Spleen (tissue), 13 donors: ENCODE measurements around the gene PLXND1. TPM values are rescaled to one million over a fixed set of nuclear protein-coding genes. Genes with fewer than 3 reads are reported as not detected.

Experiments
- DNase-seq: peaks from one replicate; pipeline ENCODE4 v3.0.0-alpha.2; 2020
- H3K27ac ChIP-seq, 8 donors: fragments of 200-600 bp; sonication (generic) in 7 of 8; 1 replicate in 4 of 8; 2 replicates in 4 of 8; pipeline versions ENCODE4 v1.5.0 to v1.8.0; 2016 to 2021; ENCODE audit warnings: inconsistent platforms in 4 of 8, mild to moderate bottlenecking in 4 of 8, moderate library complexity in 1 of 8
- H3K27me3 ChIP-seq, 7 donors: fragments of 200-600 bp; sonication (generic) in 6 of 7; replicated peaks in 1 of 7; 1 replicate in 4 of 7; 2 replicates in 3 of 7; pipeline versions ENCODE4 v1.5.0 to v1.8.0; 2016 to 2021; ENCODE audit warnings: inconsistent platforms in 3 of 7, mild to moderate bottlenecking in 1 of 7
- H3K36me3 ChIP-seq, 6 donors: fragments of 200-600 bp; sonication (generic) in 5 of 6; 1 replicate in 4 of 6; 2 replicates in 2 of 6; pipeline versions ENCODE4 v1.5.0 to v1.8.0; 2016 to 2021; ENCODE audit warnings: inconsistent platforms in 2 of 6
- H3K4me1 ChIP-seq, 6 donors: fragments of 200-600 bp; sonication (generic) in 5 of 6; 1 replicate in 3 of 6; 2 replicates in 3 of 6; pipeline versions ENCODE4 v1.5.0 to v1.8.0; 2016 to 2021; ENCODE audit warnings: inconsistent platforms in 3 of 6
- H3K4me3 ChIP-seq, 8 donors: fragments of 200-600 bp; sonication (generic) in 7 of 8; 1 replicate in 4 of 8; 2 replicates in 4 of 8; pipeline versions ENCODE4 v1.5.0 to v1.8.0; 2016 to 2021; ENCODE audit warnings: inconsistent platforms in 4 of 8, mild to moderate bottlenecking in 4 of 8, moderate library complexity in 2 of 8
- H3K9me3 ChIP-seq, 8 donors: fragments of 200-600 bp; sonication (generic) in 7 of 8; 1 replicate in 4 of 8; 2 replicates in 4 of 8; pipeline versions ENCODE4 v1.5.0 to v1.8.0; 2016 to 2021; ENCODE audit warnings: inconsistent platforms in 4 of 8
- CTCF ChIP-seq, 11 experiments: fragments of 200-600 bp in 7 of 11; fragments of 450-650 bp in 4 of 11; sonication (generic) in 4 of 11; IDR thresholded peaks in 8 of 11; conservative IDR thresholded peaks in 3 of 11; 1 replicate in 7 of 11; 2 replicates in 4 of 11; pipeline versions ENCODE4 v1.4.0 to v1.8.0; 2016 to 2021; ENCODE audit warnings: antibody characterized with exemption in 11 of 11, inconsistent platforms in 4 of 11, mild to moderate bottlenecking in 1 of 11
- POLR2A ChIP-seq, 3 donors: fragments of 450-650 bp; IDR thresholded peaks; one replicate each; pipeline ENCODE4 v1.5.1; 2017; ENCODE audit warnings: antibody characterized with exemption in 3 of 3, mild to moderate bottlenecking in 1 of 3
- POLR2AphosphoS5 ChIP-seq, 3 donors: sonication (generic); formaldehyde crosslinking; IDR thresholded peaks; one replicate each; pipeline ENCODE4 v1.5.1; 2017; ENCODE audit warnings: antibody characterized with exemption in 3 of 3
- WGBS, 5 donors: extraction: QIAGEN DNeasy Blood & Tissue Kit in 3 of 5; methylation state at CpG; one replicate each; pipeline versions ENCODE4 v1.1.5 to v1.1.7; 2013 to 2018; 5-methylcytosine and 5-hydroxymethylcytosine counted together
- intact Hi-C: fragments of 100-400 bp; cut with DNase I; formaldehyde crosslinking; loops from one replicate; pipeline ENCODE4 v1.15.0; 2023; ENCODE audit warnings: low total_unique reads
- long read RNA-seq, 2 donors: transcript quantifications; one replicate each; lab custom pipeline, GENCODE V29; 2026
- polyA plus RNA-seq, 3 donors: library from polyadenylated mRNA; stranded (reverse); fragments of 200-250 nt; gene quantifications; one replicate each; pipeline ENCODE4 v1.2.1, GENCODE V29; 2013
- total RNA-seq, 7 donors: library from RNA; depleted of rRNA in 3 of 7; stranded (reverse); fragments of >200 nt in 3 of 7; fragmentation: NEBNext Ultra II Directional in 4 of 7; extraction: Animal tissue kit (Norgen Biotek cat#: 25700) in 4 of 7; gene quantifications; one replicate each; pipeline versions ENCODE4 v1.1.0 to v1.2.1, GENCODE V29; 2016 to 2021
- donor health status: healthy with polysubstance abuse.
- donor health status: DM: no; HTN: no; CAD: no; lungs with moderate emphysema.
- donor health status: DM: no; HTN: no; CAD: no.
- donor health status: Bipolar disorder and iron deficiency.
- donor health status: healthy.
- donor health status: DM: no; HTN: no; CAD: no.
- donor health status: DM: yes; HTN: yes; CAD: no.

Gene PLXND1
- total RNA-seq (100 to 1,000 TPM; 121 to 238 (median 170) TPM), polyA plus RNA-seq (10 to 100 TPM; 44.4 to 97.9 (median 79.2) TPM)
- long read RNA-seq, donor 1, full-length matches to known transcripts = 6 of 18 reads
- long read RNA-seq, donor 1, partial matches to known transcripts = 12 of 18 reads
- long read RNA-seq, donor 1, other reads (novel, unspliced or antisense) = 0 of 18 reads
- long read RNA-seq, donor 2, full-length matches to known transcripts = 3 of 70 reads
- long read RNA-seq, donor 2, partial matches to known transcripts = 67 of 70 reads
- long read RNA-seq, donor 2, other reads (novel, unspliced or antisense) = 0 of 70 reads

GRCh38 chr3:129606636-129607390 lies at the start of gene PLXND1:
Gene PLXND1 (minus strand): TSS chr3:129606676. CDS start chr3:129606639, 37 bp downstream.
- Histone ChIP-seq H3K4me3 (peak within 1 kb of the TSS; percentile 56 to 91 (median 70)), H3K4me1 (peaks cover 20 to 92% (median 79%) of the 10 kb centered on the region in 6 donors), H3K9me3 (no peaks in the 10 kb centered on the region), H3K27me3 (peaks cover 0 to 51% (median 10%) of the 10 kb centered on the region in 7 donors), H3K36me3 (no peaks in the 10 kb centered on the region), H3K27ac (peak within 1 kb of the TSS; percentile 66 to 93 (median 88))
- intact Hi-C loops = no loop called here
- peak in 1 of 3 donors; percentile 29 for TF ChIP-seq POLR2A (IDR thresholded peaks at IDR 0.05)
- TF ChIP-seq POLR2AphosphoS5 (IDR thresholded peaks at IDR 0.05) = peak; percentile 80 to 85 (median 83)
- TF ChIP-seq CTCF (IDR thresholded peaks at IDR 0.05 in 8 of 11, conservative IDR thresholded peaks at IDR 0.05 in 3 of 11) = no peak
- peak; percentile 91 for DNase-seq
- WGBS, 5 donors = 1 to 5% (median 3%) methylated on average over 27 to 96 of the region's 96 CpGs

GRCh38 chr3:129655291-129655700 lies 48.8 kb upstream of the PLXND1 start:
- Histone ChIP-seq H3K9me3 (no peaks in the 10 kb centered on the region), H3K27ac (no peak overlapping the region), H3K27me3 (no peaks in the 10 kb centered on the region), H3K4me3 (no peak overlapping the region), H3K36me3 (peaks cover 0 to 39% (median 7%) of the 10 kb centered on the region in 6 donors), H3K4me1 (peaks cover 4 to 44% (median 24%) of the 10 kb centered on the region in 6 donors)
- 95 to 98% (median 96%) methylated on average over 4 of the region's 4 CpGs for WGBS, 5 donors
- TF ChIP-seq CTCF (IDR thresholded peaks at IDR 0.05 in 8 of 11, conservative IDR thresholded peaks at IDR 0.05 in 3 of 11) = no peak
- TF ChIP-seq POLR2AphosphoS5 (IDR thresholded peaks at IDR 0.05) = no peak
- TF ChIP-seq POLR2A (IDR thresholded peaks at IDR 0.05) = no peak
- intact Hi-C loops = no loop called here
- DNase-seq = no peak

- H3K4me1 ChIP-seq = peaks cover 4 to 50% (median 25%) of the 10 kb centered on the region in 6 donors
- WGBS, 5 donors = 89 to 97% (median 93%) methylated on average over 1 of the region's 1 CpG
- H3K4me3 ChIP-seq = no peak overlapping the region
- no peak for TF ChIP-seq POLR2A (IDR thresholded peaks at IDR 0.05)
- DNase-seq = no peak
- no peak overlapping the region for H3K27ac ChIP-seq
- no peaks in the 10 kb centered on the region for H3K9me3 ChIP-seq
- intact Hi-C loops = no loop called here
- no peaks in the 10 kb centered on the region for H3K27me3 ChIP-seq
- peaks cover 0 to 39% (median 7%) of the 10 kb centered on the region in 6 donors for H3K36me3 ChIP-seq
Observed at GRCh38 chr3:129654131-129654530, 47.7 kb upstream of the PLXND1 start.

- Histone ChIP-seq H3K9me3 (no peaks in the 10 kb centered on the region), H3K27me3 (no peaks in the 10 kb centered on the region), H3K27ac (no peak overlapping the region), H3K4me3 (no peak overlapping the region), H3K4me1 (peaks cover 3 to 42% (median 19%) of the 10 kb centered on the region in 6 donors), H3K36me3 (peaks cover 0 to 39% (median 7%) of the 10 kb centered on the region in 6 donors)
- no peak for DNase-seq
- TF ChIP-seq POLR2AphosphoS5 (IDR thresholded peaks at IDR 0.05) (no peak), CTCF (IDR thresholded peaks at IDR 0.05 in 8 of 11, conservative IDR thresholded peaks at IDR 0.05 in 3 of 11) (no peak), POLR2A (IDR thresholded peaks at IDR 0.05) (no peak)
- 77 to 95% (median 87%) methylated on average over 1 of the region's 1 CpG for WGBS, 5 donors
- intact Hi-C loops = no loop called here
Observed at GRCh38 chr3:129653019-129653418, 46.5 kb upstream of the PLXND1 start.
